Neural progenitor cell (in vitro differentiated cells): ENCODE results near the gene SSC5D. TPM values are rescaled to one million over a fixed set of nuclear protein-coding genes. Genes with fewer than 3 reads are reported as not detected.
A peak's percentile ranks its signal among the peaks of the same experiment; 100 is the strongest.

Source experiments
- DNase-seq: peaks from one replicate; pipeline ENCODE4 v3.0.0-alpha.2; 2016; ENCODE audit warnings: low spot score
- H2AFZ ChIP-seq: fragments of 200-600 bp; sonication (generic); replicated peaks from 2 replicates; pipeline ENCODE4 v1.6.1; 2016; ENCODE audit warnings: antibody characterized with exemption
- H3F3A ChIP-seq: fragments of 200-600 bp; sonication (generic); 2 replicates; pipeline ENCODE4 v1.6.1; 2016; ENCODE audit warnings: antibody characterized with exemption, low read depth
- H3K27ac ChIP-seq: fragments of 200-600 bp; sonication (generic); 2 replicates; pipeline ENCODE4 v1.5.1; 2016; ENCODE audit warnings: mild to moderate bottlenecking
- H3K27me3 ChIP-seq: fragments of 200-600 bp; sonication (generic); 2 replicates; pipeline ENCODE4 v1.6.1; 2016; ENCODE audit warnings: mild to moderate bottlenecking, moderate library complexity
- H3K36me3 ChIP-seq: fragments of 200-600 bp; sonication (generic); 2 replicates; pipeline ENCODE4 v1.5.1; 2016
- H3K4me1 ChIP-seq: fragments of 200-600 bp; sonication (generic); 2 replicates; pipeline ENCODE4 v1.6.1; 2016; ENCODE audit warnings: mixed run types
- H3K4me2 ChIP-seq: fragments of 200-600 bp; sonication (generic); 2 replicates; pipeline ENCODE4 v1.6.1; 2016
- H3K4me3 ChIP-seq: fragments of 200-600 bp; sonication (generic); 2 replicates; pipeline ENCODE4 v1.5.1; 2016
- H3K79me2 ChIP-seq: fragments of 200-600 bp; sonication (generic); 2 replicates; pipeline ENCODE4 v1.6.1; 2016; ENCODE audit warnings: low read depth
- H3K9ac ChIP-seq: fragments of 200-600 bp; sonication (generic); 2 replicates; pipeline ENCODE4 v1.6.1; 2016
- H3K9me3 ChIP-seq: fragments of 200-600 bp; sonication (generic); 2 replicates; pipeline ENCODE4 v1.5.1; 2016; ENCODE audit warnings: low read depth
- H4K20me1 ChIP-seq: fragments of 200-600 bp; sonication (generic); 2 replicates; pipeline ENCODE4 v1.6.1; 2016; ENCODE audit warnings: low read depth
- H3K27ac Mint-ChIP-seq: 3 replicates; pipeline ENCODE4 v1.8.0; 2021; ENCODE audit warnings: mixed read lengths
- H3K27me3 Mint-ChIP-seq: 2 replicates; pipeline ENCODE4 v1.8.0; 2022; ENCODE audit warnings: low read depth, mild to moderate bottlenecking, inconsistent platforms, moderate library complexity, mixed read lengths; ENCODE audit not compliant: insufficient read depth
- H3K36me3 Mint-ChIP-seq: 3 replicates; pipeline ENCODE4 v1.8.0; 2021; ENCODE audit warnings: mixed read lengths
- H3K4me1 Mint-ChIP-seq: 3 replicates; pipeline ENCODE4 v1.8.0; 2021; ENCODE audit warnings: mixed read lengths
- H3K4me3 Mint-ChIP-seq: 3 replicates; pipeline ENCODE4 v1.8.0; 2021; ENCODE audit warnings: mild to moderate bottlenecking, moderate library complexity, mixed read lengths
- H3K9me3 Mint-ChIP-seq: 3 replicates; pipeline ENCODE4 v1.8.0; 2020; ENCODE audit warnings: mixed read lengths
- CTCF ChIP-seq: fragments of 200-600 bp; sonication (generic); IDR thresholded peaks from 2 replicates; pipeline ENCODE4 v1.5.1; 2017; ENCODE audit warnings: antibody characterized with exemption, mild to moderate bottlenecking
- EZH2 ChIP-seq: fragments of 200-600 bp; sonication (generic); IDR thresholded peaks from 2 replicates; pipeline ENCODE4 v1.6.1; 2017; ENCODE audit warnings: antibody characterized with exemption, mild to moderate bottlenecking, moderate library complexity
- EZH2phosphoT487 ChIP-seq: fragments of 200-600 bp; sonication (generic); IDR thresholded peaks from 2 replicates; pipeline ENCODE4 v1.6.1; 2017; ENCODE audit warnings: antibody characterized with exemption
- total RNA-seq: library from RNA; depleted of rRNA; stranded (reverse); fragments of >200 nt; gene quantifications from 2 replicates; pipeline ENCODE4 v1.2.3, GENCODE V29; 2015; ENCODE audit warnings: low replicate concordance

SSC5D gene
- total RNA-seq, 1 donor from 2014 or later: not detected

DNA sequence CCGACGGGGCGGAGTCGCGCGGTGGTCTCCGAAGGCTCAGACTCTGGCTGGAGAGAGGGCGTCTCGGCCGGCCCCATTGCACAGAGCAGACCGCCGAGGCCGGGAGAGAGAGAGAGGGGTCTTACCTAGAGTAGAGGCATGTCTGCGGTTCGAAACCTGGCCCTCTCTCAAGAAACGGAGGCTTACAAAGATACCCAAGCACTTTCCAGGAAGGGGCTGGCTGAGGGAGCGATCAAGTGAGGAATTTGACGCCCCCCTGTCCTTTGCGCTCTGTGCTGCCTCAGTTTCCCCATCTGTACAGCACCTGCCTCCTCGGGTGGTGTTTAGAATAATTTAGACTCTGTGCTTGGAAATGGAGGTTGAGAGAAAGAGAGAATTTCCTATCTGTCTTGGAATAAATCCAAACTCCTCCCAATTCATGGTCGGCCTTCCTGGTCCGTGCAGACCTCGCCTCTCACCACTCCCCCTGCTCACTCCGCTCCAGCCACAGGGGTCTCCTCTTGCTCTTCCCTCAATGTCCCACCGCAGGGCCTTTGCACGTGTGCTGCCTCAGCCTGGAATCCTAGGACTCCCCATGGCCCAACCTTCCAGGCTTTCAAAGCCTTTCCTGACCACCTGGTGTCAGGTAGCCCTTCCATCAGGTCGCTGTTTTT, 26.1 kb upstream of the SSC5D start:
- Histone ChIP-seq H2AFZ (no peak overlapping the region), H4K20me1 (no peaks in the 10 kb centered on the region), H3K9ac (no peak overlapping the region), H3K27ac (no peak overlapping the region), H3K4me2 (peak overlapping the region; percentile 56), H3K27me3 (no peaks in the 10 kb centered on the region), H3K4me1 (peaks cover 23% of the 10 kb centered on the region), H3K4me3 (peak overlapping the region; percentile 27), H3K79me2 (no peaks in the 10 kb centered on the region), H3K36me3 (no peaks in the 10 kb centered on the region), H3K9me3 (no peaks in the 10 kb centered on the region), H3F3A (peaks cover 35% of the 10 kb centered on the region)
- H3K4me3 Mint-ChIP-seq: peak overlapping the region; percentile 87
- peaks cover 4% of the 10 kb centered on the region for H3K27me3 Mint-ChIP-seq
- no peak for DNase-seq
- no peak overlapping the region for H3K27ac Mint-ChIP-seq
- TF ChIP-seq EZH2phosphoT487: no peak
- TF ChIP-seq CTCF: no peak
- no peak for TF ChIP-seq EZH2
- no peaks in the 10 kb centered on the region for H3K36me3 Mint-ChIP-seq
- H3K4me1 Mint-ChIP-seq: peaks cover 42% of the 10 kb centered on the region
- H3K9me3 Mint-ChIP-seq: no peaks in the 10 kb centered on the region

DNA sequence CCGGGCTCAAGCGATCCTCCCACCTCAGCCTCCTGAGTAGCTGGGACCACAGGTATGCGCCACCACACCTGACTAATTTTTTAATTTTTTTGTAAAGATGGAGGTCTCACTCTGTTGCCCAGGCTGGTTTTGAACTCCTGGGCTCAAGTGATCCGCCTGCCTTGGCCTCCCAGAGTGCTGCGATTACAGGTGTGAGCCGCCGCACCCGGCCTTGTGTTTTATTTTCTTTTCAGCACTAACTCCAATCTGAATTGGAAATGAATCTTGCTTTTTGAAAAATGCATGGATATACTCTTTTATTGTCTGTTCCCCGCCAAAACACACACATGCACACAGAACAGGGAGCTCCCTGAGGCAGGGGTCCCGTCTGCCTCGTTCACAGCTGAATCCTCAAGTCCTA, 25.5 kb upstream of the SSC5D start:
- no peak for DNase-seq
- Histone ChIP-seq H3K79me2 (no peaks in the 10 kb centered on the region), H3K4me2 (no peak overlapping the region), H3K36me3 (no peaks in the 10 kb centered on the region), H3K27ac (no peak overlapping the region), H3K27me3 (no peaks in the 10 kb centered on the region), H3K9ac (no peak overlapping the region), H3K9me3 (no peaks in the 10 kb centered on the region), H4K20me1 (no peaks in the 10 kb centered on the region), H3K4me3 (no peak overlapping the region), H3F3A (peaks cover 41% of the 10 kb centered on the region), H2AFZ (no peak overlapping the region), H3K4me1 (peaks cover 23% of the 10 kb centered on the region)
- H3K27me3 Mint-ChIP-seq: peaks cover 7% of the 10 kb centered on the region
- no peaks in the 10 kb centered on the region for H3K9me3 Mint-ChIP-seq
- peak overlapping the region; percentile 40 for H3K27ac Mint-ChIP-seq
- H3K36me3 Mint-ChIP-seq: no peaks in the 10 kb centered on the region
- peak overlapping the region; percentile 87 for H3K4me3 Mint-ChIP-seq
- H3K4me1 Mint-ChIP-seq: peaks cover 43% of the 10 kb centered on the region
- TF ChIP-seq EZH2phosphoT487 (no peak), CTCF (no peak), EZH2 (no peak)

DNA sequence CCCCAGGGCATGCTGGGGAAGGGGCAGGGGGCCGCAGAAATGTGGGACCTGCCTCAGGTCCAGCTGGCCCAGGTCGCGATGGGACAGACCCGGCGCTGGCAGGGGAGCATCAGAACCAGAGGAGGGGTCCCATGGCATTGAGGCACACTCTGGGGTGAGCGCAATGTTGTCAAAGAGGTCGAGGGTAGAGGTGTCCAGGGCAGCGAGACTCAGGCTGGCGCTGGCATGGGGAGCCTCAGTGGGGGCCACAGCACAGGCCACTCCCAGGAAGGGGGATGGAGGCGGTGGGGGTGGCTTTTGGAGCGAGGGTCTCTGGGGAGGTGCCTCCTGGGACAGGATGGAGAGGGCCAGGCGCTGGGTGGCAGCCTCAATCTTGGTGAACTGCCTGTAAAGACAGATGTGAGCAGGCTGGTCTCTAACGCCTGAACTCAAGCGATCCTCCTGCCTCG, 24.6 kb upstream of the SSC5D start:
- H2AFZ ChIP-seq: no peak overlapping the region
- peak overlapping the region; percentile 25 for H3K27ac Mint-ChIP-seq
- H3K36me3 Mint-ChIP-seq: no peaks in the 10 kb centered on the region

More for the DNA sequence above, 24.6 kb upstream of the SSC5D start:
- H3K36me3 ChIP-seq: no peaks in the 10 kb centered on the region
- no peaks in the 10 kb centered on the region for H3K79me2 ChIP-seq
- no peak overlapping the region for H3K4me2 ChIP-seq
- Mint-ChIP-seq H3K9me3 (no peaks in the 10 kb centered on the region), H3K4me3 (no peak overlapping the region), H3K4me1 (peaks cover 37% of the 10 kb centered on the region), H3K27me3 (peaks cover 7% of the 10 kb centered on the region)
- no peak overlapping the region for H3K9ac ChIP-seq
- no peaks in the 10 kb centered on the region for H3K27me3 ChIP-seq
- no peak for DNase-seq
- TF ChIP-seq EZH2phosphoT487: no peak
- TF ChIP-seq EZH2: no peak
- TF ChIP-seq CTCF: no peak
- H3K4me1 ChIP-seq: peaks cover 23% of the 10 kb centered on the region
- peaks cover 43% of the 10 kb centered on the region for H3F3A ChIP-seq
- H3K9me3 ChIP-seq: no peaks in the 10 kb centered on the region
- H3K27ac ChIP-seq: no peak overlapping the region
- H3K4me3 ChIP-seq: no peak overlapping the region
- H4K20me1 ChIP-seq: no peaks in the 10 kb centered on the region
